ENCODE measurements around the gene EVC2.

DNA sequence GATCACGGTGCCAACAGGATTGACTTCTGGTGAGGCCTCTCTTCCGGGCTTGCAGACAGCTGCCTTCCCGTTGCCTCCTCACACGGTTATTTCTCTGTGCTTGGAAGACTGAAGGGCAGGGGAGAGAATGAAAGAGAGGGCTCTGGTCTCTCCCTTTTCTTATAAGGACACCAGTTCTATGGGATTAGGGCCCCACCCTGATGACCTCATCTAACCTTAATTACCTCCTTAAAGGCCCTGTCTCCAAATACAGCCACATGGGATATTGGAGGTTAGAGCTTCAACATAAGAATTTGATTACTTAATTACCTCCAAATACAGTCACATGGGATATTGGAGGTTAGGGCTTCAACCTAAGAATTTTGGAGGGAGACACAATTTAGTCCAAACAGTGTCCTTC, 49.2 kb upstream of the EVC2 start:
- no peak for TF ChIP-seq YY1 (IDR thresholded peaks at IDR 0.05; ENCODE audit: insufficient read depth, insufficient read length)
- TF ChIP-seq ZNF274 (IDR thresholded peaks at IDR 0.05; ENCODE audit: low read depth, low read length), result no peak
